NCI-H187 (cell line): ENCODE measurements around the gene KLHL29.

Experiments used
- DNase-seq, 2 experiments: peaks; one replicate each; lab custom pipeline; 2025; lab: John Stamatoyannopoulos, UW

KLHL29 gene

DNA sequence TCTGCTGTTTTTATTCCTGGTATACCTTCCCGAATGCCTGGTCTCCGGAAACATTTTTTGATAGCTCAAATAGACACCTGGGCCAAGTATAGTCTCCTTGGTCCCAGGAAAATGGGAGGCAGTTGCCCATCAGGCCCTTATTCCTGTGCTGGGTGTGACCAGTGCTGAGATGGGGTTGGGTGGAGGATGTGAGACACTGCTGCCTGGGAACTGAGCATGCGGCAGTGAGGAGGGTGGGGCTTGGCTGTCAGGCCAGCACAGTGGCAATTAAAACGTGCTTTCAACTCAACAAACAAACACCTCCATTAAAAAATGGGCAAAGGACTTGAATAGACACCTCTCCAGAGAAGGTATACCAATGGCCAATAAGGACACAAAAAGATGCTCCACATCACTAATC lies 12.5 kb downstream of the KLHL29 start:
- no peak for DNase-seq

DNA sequence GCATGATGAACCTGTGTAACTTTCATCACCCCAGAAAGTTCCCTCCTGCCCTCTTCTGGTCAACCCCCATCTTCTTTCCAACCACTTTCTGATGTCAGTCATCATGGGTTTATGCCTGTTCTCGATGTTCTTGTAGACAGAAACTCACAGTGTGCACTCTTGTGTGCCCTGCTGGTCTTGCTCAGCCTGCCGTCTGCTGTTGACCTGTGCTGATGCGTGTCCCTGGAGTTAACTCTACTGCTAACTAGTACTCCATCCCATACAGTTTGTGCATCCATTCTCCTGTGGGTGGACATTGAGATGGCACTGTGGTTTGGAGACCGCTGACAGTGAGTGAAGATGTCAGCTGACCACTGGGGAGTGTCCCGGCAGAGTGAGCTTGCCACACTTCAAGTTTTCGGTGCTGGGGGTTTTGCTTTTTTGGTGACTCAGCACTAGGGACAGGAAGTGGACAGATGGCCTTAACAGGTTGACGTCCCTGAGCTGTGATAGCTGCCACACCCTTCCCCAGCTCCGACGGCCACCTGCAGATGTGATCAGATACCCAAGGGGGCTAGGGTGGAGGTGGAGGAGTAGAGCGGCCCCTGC lies 14.8 kb downstream of the KLHL29 start:
- DNase-seq: no peak

DNA sequence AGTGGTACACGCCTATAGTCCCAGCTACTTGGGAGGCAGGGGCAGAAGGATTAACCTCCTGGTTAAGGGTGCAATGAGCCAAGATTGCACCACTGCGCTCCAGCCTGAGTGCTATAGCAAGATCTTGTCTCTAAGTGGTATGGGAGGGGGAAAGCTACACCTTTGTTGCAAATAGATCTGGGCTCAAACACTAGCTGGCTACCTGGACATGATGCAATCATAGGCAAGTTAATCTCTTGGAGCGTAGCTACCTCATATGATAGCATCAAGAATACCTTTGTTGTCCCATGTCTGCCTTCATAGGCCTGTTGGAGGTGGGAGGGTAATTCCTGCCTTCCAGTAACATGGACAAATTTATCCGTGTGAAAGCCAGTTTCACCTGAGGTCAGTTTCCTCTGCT lies 15.7 kb downstream of the KLHL29 start:
- no peak for DNase-seq

DNA sequence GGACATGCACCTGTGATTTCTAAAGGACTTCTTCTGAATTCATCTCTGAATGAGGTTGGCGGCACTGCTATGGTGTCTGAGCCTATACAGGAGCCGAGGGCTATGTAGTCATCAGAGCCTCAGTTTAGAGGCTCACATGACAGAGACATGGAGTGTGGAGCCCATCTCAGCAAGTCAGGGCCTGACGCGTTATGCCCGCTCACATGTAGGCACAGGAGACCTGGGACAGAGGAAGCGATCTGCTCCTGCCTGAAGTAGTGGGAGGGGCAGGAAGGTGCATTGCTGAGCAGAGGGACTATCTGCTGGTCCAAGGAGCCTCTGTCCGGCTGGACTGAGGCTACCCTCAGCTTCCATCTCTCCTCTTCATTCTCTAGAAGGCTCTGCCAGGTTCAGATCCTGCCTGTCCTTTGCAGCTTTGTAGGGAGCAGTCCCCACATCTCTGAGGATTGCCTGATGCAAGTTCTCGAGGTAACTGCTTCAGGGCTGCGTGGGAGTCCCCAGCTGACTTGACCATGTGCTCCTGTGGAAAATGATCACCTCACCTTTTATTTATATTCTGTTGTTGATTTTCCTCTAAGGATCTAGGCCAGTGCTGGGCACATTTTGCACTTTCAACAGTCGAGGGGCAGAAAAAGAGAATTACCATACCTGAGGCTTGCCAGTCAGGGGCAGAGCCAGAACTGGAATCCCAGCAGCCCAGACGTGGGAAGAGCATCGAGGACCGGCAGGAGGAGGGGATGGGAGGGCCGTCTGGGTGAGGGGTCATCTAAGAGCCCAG lies 16.6 kb downstream of the KLHL29 start:
- no peak for DNase-seq

DNA sequence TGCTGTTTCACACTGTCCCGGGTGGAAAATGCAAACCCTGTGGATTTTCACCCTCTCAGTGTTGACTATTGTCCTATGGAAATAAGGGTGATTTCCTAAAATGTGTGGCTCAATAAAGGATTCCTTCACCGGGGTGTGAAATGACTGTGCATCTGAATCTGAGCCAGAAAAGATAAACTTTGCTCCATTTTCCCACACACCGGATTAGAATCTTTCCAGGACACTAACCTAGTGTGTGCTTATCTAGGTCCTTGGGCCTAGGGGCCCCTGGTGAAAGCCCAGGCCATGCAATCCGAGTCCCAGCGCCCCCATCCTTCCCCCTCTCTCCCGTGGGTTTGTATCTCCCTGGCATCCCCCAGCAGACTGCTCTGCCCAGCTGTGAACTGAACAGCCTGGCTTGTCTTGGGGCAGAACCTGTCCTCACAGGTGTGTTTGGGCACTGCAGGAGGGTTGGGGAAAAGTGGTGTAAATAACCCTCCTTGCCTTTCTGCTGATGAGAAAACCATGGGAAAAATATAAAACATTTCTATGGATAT lies 17.3 kb downstream of the KLHL29 start:
- no peak for DNase-seq

DNA sequence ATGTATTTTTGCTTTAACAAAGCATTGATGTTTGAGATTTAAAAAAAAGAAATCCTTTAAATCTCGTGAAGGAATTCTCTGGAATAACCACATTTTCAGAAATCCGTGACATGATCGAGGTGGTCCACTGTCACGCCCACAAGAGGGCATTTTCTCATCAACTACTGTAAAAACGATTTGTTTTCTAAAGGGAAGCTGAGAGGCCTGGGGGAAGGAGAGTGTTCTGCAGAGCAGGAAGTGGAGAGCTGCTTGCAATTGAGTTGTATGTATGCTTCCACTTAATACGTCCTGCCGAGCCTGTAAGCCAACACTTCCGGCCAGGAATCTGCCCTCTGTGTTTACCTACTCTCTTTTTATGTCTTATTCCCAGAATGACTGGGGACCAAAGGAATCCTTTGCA lies 19.4 kb downstream of the KLHL29 start:
- DNase-seq: no peak

DNA sequence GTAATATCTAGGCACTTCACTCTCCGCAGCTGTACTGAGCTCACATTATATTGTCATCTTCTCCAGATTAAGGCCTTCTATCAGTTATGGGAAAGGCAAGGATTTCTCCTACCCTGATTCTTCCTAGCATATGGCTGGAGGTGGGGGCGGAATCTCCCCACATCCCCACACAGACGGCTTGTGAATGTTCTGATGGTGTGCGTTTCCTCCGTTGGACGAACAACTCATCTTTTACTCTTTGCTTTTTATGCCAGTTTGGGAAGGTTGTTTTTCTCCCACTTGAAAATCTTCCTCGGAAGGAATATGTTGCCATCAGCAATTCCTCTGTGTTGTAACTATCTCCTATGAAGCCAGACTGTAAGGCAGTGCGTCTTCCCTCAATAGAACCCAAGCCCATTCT lies 24.3 kb downstream of the KLHL29 start:
- no peak for DNase-seq

DNA sequence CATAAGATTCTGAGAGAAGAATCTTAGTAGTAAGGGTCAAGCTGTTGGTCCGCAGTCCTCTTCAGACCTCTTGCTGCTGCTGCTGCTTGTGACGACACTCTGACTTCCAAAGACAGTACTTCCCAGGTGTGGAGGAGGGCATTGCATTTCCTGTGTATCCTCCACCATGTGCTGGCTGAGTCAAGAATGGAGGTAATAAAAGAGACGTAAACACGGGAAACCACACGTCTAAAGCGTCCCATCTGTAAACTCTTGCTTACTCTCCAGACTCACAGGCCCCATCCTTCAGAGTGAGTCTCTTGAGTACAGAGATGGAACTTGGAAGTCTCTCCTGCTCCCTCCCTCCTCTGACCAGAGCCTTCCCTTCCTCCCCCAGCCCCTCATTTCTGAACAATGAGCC lies 25.6 kb downstream of the KLHL29 start:
- no peak for DNase-seq

DNA sequence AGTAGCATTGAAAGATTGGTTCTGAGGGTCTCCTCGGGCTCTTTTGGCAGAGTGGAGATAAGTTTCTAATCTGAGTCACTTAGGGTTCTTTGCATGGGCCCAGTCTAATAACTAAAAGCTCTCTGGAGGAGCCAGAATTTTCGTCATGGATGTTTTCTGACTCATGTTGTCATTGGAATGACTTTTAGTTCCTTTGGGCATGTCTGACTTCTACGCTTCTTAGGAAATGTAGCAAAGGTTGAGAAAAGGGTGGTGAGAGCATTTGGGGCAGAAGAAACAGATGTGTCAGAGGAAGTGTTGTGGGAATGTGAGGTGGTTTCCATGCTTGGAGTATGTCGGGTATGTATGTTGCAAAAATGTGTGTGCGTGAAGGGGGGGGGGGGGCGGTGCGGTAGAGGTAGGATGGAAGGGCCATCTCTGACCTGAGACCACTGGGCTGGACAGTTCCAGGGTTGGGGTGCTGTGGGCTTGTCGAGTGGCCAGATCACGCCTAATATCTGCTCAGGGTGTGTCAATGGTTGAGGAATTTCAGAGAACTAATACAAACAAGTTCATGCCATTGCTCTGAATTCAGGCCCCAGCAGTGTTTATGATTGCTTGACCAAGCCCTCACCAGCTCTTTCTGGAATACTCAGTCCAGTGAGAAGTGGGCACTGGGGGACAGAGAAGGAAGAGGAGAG lies 26.9 kb downstream of the KLHL29 start:
- DNase-seq: no peak

DNA sequence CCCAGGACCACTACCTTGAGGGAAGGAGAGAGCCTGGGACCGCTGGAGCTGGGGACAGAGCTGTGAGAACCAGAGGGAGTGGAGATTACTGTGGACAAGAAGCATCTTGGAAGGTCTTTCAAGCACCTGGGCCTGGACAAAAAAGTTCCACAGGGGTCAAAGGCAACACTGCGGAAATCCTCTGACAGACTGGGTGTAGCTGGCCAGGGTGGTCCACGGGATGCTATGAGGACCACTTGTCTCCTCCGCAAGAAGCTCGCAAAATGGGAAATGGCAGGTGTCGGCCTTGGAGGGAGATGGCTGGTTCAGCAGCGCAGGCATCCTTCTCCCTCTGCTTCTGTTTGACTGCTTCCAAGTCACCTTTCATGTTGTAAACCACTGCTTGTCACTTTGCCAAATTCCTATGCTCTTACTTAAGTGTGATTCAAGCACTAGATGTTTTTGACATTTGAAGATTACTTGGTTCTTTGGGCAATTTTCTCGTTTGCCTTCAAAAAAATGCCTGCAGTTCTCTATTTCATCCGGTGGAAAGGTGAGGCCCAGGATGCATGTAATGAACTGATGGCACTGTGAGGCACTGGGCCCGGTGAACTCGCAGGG lies 27.7 kb downstream of the KLHL29 start:
- no peak for DNase-seq

DNA sequence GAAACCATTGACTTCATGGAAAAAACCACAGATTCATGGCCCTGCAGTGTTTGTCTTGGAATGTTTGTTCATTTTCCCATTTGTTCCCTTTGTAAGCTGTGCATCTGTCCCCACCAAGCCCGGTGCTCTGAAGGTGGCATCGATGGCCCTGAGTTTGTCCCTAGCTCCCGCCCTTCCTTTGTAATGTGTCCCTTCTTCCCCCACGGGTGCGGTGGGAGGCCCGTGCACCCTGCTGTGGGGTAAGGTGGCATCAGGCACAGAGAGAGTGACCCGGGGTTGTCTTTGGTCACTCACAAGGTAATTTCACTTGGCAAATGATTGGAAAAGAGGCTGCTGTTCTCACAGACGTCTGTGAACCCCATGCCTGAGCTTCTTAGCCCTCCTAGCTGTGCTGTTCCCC lies 28.7 kb downstream of the KLHL29 start:
- no peak for DNase-seq

DNA sequence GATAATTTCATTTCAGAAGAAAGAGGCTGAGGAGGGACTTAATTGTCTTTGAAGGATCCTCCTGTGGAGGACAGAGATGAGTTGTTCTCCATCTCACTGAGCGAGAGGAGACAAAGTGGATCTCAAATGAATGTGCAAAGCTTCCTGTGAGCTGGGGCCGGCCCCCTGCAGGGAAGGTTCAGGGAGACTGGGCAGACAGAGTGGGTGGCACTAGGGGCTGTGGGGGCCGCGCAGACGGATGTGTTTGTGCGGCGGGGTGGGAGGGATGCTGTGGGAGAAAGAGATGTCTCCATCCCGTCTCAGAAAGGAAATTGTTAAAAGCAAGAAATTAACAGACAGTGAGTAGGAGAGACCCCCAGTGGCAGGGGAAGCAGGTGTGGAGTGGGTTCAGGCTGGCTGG lies 29.1 kb downstream of the KLHL29 start:
- DNase-seq: no peak

DNA sequence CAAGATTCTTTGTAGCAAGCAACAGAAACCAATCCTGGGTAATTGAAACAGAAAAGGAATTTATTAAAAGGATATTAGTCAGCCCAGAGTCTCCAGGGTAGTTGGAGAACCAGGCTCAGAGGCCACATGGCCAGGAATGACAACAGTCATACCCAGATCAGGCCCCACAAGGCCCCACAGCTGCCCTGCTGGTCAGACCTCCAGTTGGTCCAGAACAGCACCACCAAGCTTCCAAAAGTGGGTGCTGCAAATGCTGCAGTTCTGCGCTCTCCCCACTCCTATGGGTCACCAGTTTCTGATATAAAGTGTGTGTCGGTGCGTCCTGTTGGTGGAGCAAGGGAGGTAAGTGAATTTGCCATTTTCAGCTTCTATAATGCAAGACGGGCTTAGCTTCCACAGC lies 29.9 kb downstream of the KLHL29 start:
- DNase-seq: no peak

DNA sequence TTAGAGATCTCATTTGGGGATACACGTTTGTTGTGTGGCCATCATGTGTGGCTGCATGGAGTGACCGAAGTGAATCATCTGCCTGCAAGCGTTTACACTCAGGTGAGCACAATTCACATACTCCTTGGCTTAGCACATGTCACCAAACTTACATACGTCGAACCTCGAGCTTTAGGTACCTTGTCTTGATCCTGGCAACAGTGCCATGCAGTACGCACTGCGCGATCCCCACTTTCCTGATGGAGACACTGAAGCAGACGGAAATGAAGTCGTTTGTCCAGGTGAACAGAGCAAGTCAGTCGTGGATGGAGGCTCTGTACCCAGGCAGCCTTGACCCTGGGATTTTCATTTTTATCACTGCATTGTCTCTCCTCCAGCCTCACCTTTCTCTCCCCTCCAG lies 32.3 kb downstream of the KLHL29 start:
- DNase-seq: no peak

DNA sequence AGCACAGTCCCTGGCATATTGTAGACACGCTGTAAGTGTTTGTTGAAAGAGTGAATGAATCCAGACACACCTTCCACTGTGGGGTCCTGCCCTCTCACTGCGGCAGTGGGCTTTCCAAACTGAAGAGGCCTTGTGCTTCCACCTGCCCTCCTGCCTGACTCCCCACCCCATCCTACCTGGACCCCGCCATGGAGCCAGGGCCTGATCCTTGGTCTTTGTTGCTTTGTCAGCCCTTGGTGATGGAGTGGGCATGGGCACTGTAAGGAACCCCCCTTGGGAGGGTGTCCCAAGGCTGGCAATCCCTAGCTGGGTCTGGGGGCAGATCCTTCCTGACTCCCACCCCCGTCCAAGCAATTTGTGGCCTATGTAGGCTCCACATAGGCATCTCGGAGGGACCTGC lies 33.1 kb downstream of the KLHL29 start:
- DNase-seq: no peak

DNA sequence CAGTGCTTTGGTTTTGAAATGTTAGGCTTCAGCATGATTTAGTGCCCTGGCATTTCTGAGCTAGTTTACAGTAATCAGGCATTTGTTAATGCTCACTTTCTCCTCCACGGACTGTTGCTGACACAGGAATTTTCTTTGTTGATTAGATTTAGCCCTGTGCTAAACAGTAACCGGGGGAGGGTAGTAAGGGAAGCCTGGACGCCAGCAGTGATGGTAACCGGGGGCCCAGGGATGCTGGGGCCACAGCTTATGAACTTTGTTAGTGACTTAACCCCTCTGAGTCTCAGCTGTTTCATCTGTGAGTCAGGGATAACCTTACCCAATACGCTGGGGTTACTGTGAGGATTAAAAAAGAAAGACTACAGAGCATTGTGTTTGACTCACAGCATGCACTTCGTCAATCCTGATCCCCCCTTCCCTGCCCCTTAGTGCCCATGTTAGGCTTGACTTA lies 33.5 kb downstream of the KLHL29 start:
- DNase-seq: no peak

DNA sequence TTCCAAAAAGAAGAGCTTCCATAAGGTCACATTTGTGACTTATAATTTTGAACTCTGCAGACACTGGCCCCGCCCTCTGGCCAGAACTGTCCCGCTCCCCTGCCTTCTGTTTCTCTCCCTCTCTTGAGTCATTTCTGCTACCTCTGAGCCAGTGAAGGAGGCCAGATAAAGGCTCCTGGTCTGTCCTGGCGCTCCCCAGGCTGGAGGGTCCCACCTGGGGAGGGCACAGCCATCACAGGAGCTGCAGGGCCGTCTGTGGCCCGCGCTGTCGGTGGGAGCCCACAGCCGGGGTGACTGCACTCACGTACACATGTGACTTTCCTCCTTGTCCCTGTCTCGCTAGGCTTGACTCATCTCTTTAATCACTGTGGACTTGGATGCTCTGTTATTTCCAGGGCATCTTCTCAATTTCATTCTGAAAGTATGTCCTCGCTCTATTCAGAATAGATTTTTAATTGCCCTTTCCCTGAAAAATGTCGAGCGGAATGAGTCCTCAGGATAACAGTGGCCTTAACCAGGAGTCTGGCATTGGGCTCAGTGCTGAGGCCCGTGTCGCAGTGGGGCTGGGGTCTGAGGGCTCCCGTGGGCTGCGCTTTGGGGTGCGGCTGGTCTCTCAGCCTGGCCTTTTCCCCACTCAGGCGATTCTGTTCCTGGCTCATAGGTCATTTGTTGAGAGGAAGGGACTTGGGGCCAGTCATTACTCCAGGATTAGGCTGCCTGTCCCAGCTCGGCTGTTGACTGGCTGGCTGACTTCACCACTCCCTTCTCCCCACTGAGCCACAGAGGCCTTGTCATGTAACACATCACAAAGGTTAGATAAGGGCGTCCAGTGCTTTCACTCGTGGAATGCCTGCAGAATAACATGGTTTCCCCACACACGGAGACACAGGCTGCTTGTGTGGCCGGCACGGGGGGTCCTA lies 34.5 kb downstream of the KLHL29 start:
- DNase-seq: no peak

DNA sequence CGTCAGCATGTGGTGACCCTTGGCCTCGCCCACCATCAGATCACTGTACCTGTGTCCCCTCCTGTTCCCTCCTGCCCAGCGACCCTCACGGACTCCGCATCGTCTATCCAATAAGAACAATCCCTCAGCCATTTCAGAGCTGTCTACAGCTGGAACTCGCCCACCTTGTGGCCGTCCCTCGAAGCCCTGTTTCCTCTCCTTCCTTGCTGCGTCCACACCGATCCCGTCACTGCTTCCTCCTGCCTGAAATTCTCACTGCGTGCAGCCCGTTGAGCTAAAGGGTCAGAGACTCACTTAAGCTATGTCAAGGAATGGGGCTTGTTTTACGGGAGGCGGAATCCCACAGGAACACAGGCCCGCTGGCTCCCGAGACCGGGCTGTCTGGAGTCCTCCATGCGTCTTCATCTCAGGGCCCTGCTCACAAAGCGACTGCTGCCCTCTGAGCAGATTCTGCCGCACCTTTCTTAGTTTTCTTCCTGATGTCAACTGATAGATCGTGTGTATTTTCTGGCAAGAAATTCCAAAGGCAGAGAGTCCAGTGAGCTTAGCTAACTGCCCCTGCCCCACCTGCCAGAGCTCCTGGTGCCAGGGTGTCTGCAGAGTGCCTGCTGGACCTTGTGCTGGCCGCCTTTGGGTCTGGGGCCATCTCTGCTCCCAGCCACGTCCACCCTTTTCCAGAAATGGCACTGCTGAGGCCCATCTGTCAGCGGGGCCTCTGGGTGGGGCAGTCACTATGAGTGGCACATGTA lies 35.3 kb downstream of the KLHL29 start:
- DNase-seq: no peak

DNA sequence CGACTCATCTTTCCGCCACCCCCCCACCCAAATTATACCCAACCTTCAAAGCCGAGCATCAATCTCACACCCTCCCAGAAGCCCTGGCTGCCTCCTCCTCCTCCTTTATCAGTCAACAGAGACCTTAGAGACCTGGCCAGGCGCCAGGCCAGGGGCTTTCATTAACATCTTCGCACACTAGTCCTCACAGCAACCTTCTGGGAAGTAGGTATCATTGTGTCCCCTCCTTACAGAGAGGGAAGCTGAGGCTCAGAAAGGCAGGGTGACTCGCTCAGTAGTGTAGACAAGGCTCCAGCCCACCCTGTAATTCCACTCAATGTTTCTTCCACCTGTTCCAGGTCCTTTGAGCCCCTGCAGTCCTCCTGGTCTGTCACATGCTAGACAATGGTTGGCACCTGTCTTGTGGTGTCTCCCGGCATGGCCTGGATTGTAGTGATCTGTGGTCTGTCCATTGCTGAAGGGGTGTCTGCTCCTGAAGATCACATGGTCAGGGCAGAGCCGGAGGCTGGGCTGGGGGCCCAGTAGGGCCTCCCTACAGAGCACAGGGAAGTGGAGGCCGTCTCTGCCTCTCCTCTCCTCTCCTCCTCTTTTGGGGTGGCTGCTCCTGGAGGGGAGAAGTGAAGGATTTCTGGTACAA lies 36.0 kb downstream of the KLHL29 start:
- DNase-seq: no peak
